Measurements from ENCODE around the gene AP2A1.

Gene AP2A1

GRCh38 chr19:49831592-49831991 lies 64.8 kb downstream of the AP2A1 start:
- no peak for ATAC-seq
- TF ChIP-seq GLIS3 (CRISPR knock-in tag; IDR thresholded peaks at IDR 0.05) (no peak), BACH2 (CRISPR knock-in tag; IDR thresholded peaks at IDR 0.05; ENCODE audit: borderline replicate concordance) (no peak), ESRRG (CRISPR knock-in tag; IDR thresholded peaks at IDR 0.05) (no peak), TOX (CRISPR knock-in tag; IDR thresholded peaks at IDR 0.05; ENCODE audit: borderline replicate concordance) (no peak), TCF4 (CRISPR knock-in tag; IDR thresholded peaks at IDR 0.05; ENCODE audit: borderline replicate concordance) (no peak)

- ATAC-seq = no peak
- TF ChIP-seq GLIS3 (CRISPR knock-in tag; IDR thresholded peaks at IDR 0.05) = no peak
- TF ChIP-seq PPARA (CRISPR knock-in tag; IDR thresholded peaks at IDR 0.05; ENCODE audit: borderline replicate concordance) = no peak
- TF ChIP-seq RARB (CRISPR knock-in tag; IDR thresholded peaks at IDR 0.05) = no peak
Observed at GRCh38 chr19:49832556-49832955, 65.8 kb downstream of the AP2A1 start.

- TF ChIP-seq TSHZ2 (CRISPR knock-in tag; IDR thresholded peaks at IDR 0.05) = no peak
- no peak for TF ChIP-seq CSDC2 (CRISPR knock-in tag; IDR thresholded peaks at IDR 0.05)
- TF ChIP-seq TOX (CRISPR knock-in tag; IDR thresholded peaks at IDR 0.05; ENCODE audit: borderline replicate concordance) = no peak
- no peak for TF ChIP-seq POU6F1 (CRISPR knock-in tag; IDR thresholded peaks at IDR 0.05; ENCODE audit: borderline replicate concordance, low read depth)
- no peak for TF ChIP-seq ZNF565 (CRISPR knock-in tag; conservative IDR thresholded peaks at IDR 0.05; ENCODE audit: low read depth)
- ATAC-seq = no peak
Observed at GRCh38 chr19:49833599-49833998, 66.8 kb downstream of the AP2A1 start.

GRCh38 chr19:49835562-49835961 lies 68.8 kb downstream of the AP2A1 start:
- TF ChIP-seq SNAI2 (CRISPR knock-in tag; IDR thresholded peaks at IDR 0.05) (no peak), ISL1 (CRISPR knock-in tag; IDR thresholded peaks at IDR 0.05) (no peak), ZC3H10 (CRISPR knock-in tag; IDR thresholded peaks at IDR 0.05) (no peak), BACH2 (CRISPR knock-in tag; IDR thresholded peaks at IDR 0.05; ENCODE audit: borderline replicate concordance) (no peak), ZNF70 (CRISPR knock-in tag; IDR thresholded peaks at IDR 0.05) (no peak), ZNF8 (CRISPR knock-in tag; IDR thresholded peaks at IDR 0.05) (no peak), PPARA (CRISPR knock-in tag; IDR thresholded peaks at IDR 0.05; ENCODE audit: borderline replicate concordance) (no peak), CREB5 (CRISPR knock-in tag; IDR thresholded peaks at IDR 0.05; ENCODE audit: low read depth) (no peak), TOX (CRISPR knock-in tag; IDR thresholded peaks at IDR 0.05; ENCODE audit: borderline replicate concordance) (no peak), ZNF565 (CRISPR knock-in tag; conservative IDR thresholded peaks at IDR 0.05; ENCODE audit: low read depth) (no peak), ARNTL (CRISPR knock-in tag; IDR thresholded peaks at IDR 0.05; ENCODE audit: borderline replicate concordance, low read depth) (no peak), PATZ1 (CRISPR knock-in tag; IDR thresholded peaks at IDR 0.05; ENCODE audit: borderline replicate concordance) (no peak), ESRRG (CRISPR knock-in tag; IDR thresholded peaks at IDR 0.05) (no peak), POU6F1 (CRISPR knock-in tag; IDR thresholded peaks at IDR 0.05; ENCODE audit: borderline replicate concordance, low read depth) (no peak)
- ATAC-seq = no peak

Data from SK-N-SH treated with all-trans-retinoic acid at 6 μM for 48 hours (cell line).